B cell (primary cell): ENCODE data around the gene DGKB.

Experiments used
- CTCF ChIP-seq: fragments of 200-600 bp; IDR thresholded peaks from one replicate; pipeline ENCODE4 v1.8.0; 2022; ENCODE audit warnings: antibody characterized with exemption, mild to moderate bottlenecking
- EZH2 ChIP-seq: IDR thresholded peaks from 2 replicates; pipeline ENCODE4 v1.6.1; 2012; ENCODE audit warnings: borderline replicate concordance, low read depth, mild to moderate bottlenecking, moderate library complexity, low read length; ENCODE audit not compliant: insufficient read depth, poor library complexity, severe bottlenecking

DNA sequence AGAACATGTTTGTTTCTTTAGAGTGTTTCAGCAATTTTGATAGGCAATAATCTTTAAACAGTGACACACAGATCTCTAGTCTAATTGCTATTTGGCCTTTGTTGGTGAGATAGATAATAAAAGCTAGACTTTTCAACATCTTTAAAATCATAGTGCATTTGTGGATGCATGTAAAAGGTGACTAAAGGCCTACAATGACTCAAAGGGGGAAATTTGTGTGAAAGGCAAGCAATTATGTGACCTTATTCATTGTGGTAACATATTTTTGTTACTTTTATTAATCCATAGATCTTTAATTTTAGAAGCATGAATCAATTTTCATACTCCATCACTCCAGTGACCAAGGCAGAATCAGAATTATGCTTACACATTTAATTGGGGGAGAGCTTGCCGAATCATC is 299.7 kb downstream of the DGKB start:
- TF ChIP-seq CTCF = no peak
- no peak for TF ChIP-seq EZH2
